ENCODE data around the gene DTWD2.
"Not testable (repeated sequence)": the region's sequence is repeated elsewhere in the genome, so short reads cannot be mapped to it uniquely, and the experiment has no call there.

DTWD2 gene

GRCh38 chr5:118952992-118953651 lies 35.2 kb downstream of the DTWD2 start:
- TF ChIP-seq CTCF (conservative IDR thresholded peaks at IDR 0.05; ENCODE audit: low read depth, low read length) = no peak
- Histone ChIP-seq H3K4me1 (ENCODE audit: low read depth, poor library complexity, severe bottlenecking) (peaks cover 10% of the 10 kb centered on the region), H3K27me3 (ENCODE audit: insufficient read depth, low read depth) (no peaks in the 10 kb centered on the region), H3K27ac (no peak overlapping the region), H2AFZ (ENCODE audit: low read depth) (no peak overlapping the region), H4K20me1 (ENCODE audit: insufficient read depth) (no peaks in the 10 kb centered on the region), H3K36me3 (ENCODE audit: insufficient read depth) (no peaks in the 10 kb centered on the region), H3K4me2 (no peak overlapping the region), H3K9ac (no peak overlapping the region), H3K4me3 (IDR thresholded peaks at IDR 0.05; ENCODE audit: insufficient read depth, low read depth, low read length) (no peak overlapping the region), H3K79me2 (ENCODE audit: insufficient read depth, low read depth) (no peaks in the 10 kb centered on the region)

- not testable (repeated sequence) for H3K4me3 ChIP-seq (IDR thresholded peaks at IDR 0.05; ENCODE audit: insufficient read depth, low read depth, low read length); H3K9ac ChIP-seq
These were observed 36.0 kb downstream of the DTWD2 start for GRCh38 chr5:118952306-118952705.

GRCh38 chr5:118950354-118950753 lies 38.0 kb downstream of the DTWD2 start:
- H3K36me3 ChIP-seq (ENCODE audit: insufficient read depth); H3K79me2 ChIP-seq (ENCODE audit: insufficient read depth, low read depth); H3K27ac ChIP-seq; H3K27me3 ChIP-seq (ENCODE audit: insufficient read depth, low read depth); H3K9ac ChIP-seq; H3K4me3 ChIP-seq (IDR thresholded peaks at IDR 0.05; ENCODE audit: insufficient read depth, low read depth, low read length); H2AFZ ChIP-seq (ENCODE audit: low read depth); H3K4me2 ChIP-seq; H4K20me1 ChIP-seq (ENCODE audit: insufficient read depth): not testable (repeated sequence)
- H3K4me1 ChIP-seq (ENCODE audit: low read depth, poor library complexity, severe bottlenecking) = peaks cover 16% of the 10 kb centered on the region

More at GRCh38 chr5:118952306-118952705, 36.0 kb downstream of the DTWD2 start:
- H3K79me2 ChIP-seq (ENCODE audit: insufficient read depth, low read depth); H3K27ac ChIP-seq; H3K4me2 ChIP-seq; H3K36me3 ChIP-seq (ENCODE audit: insufficient read depth); H3K27me3 ChIP-seq (ENCODE audit: insufficient read depth, low read depth); H2AFZ ChIP-seq (ENCODE audit: low read depth); H4K20me1 ChIP-seq (ENCODE audit: insufficient read depth): not testable (repeated sequence)
- peaks cover 10% of the 10 kb centered on the region for H3K4me1 ChIP-seq (ENCODE audit: low read depth, poor library complexity, severe bottlenecking)

GRCh38 chr5:118946138-118946800 lies 42.1 kb downstream of the DTWD2 start:
- Histone ChIP-seq H3K4me3 (IDR thresholded peaks at IDR 0.05; ENCODE audit: insufficient read depth, low read depth, low read length) (no peak overlapping the region), H3K79me2 (ENCODE audit: insufficient read depth, low read depth) (no peaks in the 10 kb centered on the region), H4K20me1 (ENCODE audit: insufficient read depth) (no peaks in the 10 kb centered on the region), H3K27ac (no peak overlapping the region), H3K27me3 (ENCODE audit: insufficient read depth, low read depth) (no peaks in the 10 kb centered on the region), H3K4me1 (ENCODE audit: low read depth, poor library complexity, severe bottlenecking) (peaks cover 6% of the 10 kb centered on the region), H3K4me2 (no peak overlapping the region), H3K36me3 (ENCODE audit: insufficient read depth) (no peaks in the 10 kb centered on the region), H2AFZ (ENCODE audit: low read depth) (no peak overlapping the region), H3K9ac (no peak overlapping the region)
- no peak for TF ChIP-seq CTCF (conservative IDR thresholded peaks at IDR 0.05; ENCODE audit: low read depth, low read length)

GRCh38 chr5:118937393-118938061 lies 50.8 kb downstream of the DTWD2 start:
- H3K4me1 ChIP-seq (ENCODE audit: low read depth, poor library complexity, severe bottlenecking) = no peaks in the 10 kb centered on the region
- no peak overlapping the region for H3K9ac ChIP-seq
- H3K36me3 ChIP-seq (ENCODE audit: insufficient read depth) = no peaks in the 10 kb centered on the region
- H3K4me2 ChIP-seq = no peak overlapping the region
- H3K27me3 ChIP-seq (ENCODE audit: insufficient read depth, low read depth) = no peaks in the 10 kb centered on the region
- no peak overlapping the region for H3K4me3 ChIP-seq (IDR thresholded peaks at IDR 0.05; ENCODE audit: insufficient read depth, low read depth, low read length)
- no peak overlapping the region for H3K27ac ChIP-seq
- H2AFZ ChIP-seq (ENCODE audit: low read depth) = no peak overlapping the region
- no peaks in the 10 kb centered on the region for H3K79me2 ChIP-seq (ENCODE audit: insufficient read depth, low read depth)
- TF ChIP-seq CTCF (conservative IDR thresholded peaks at IDR 0.05; ENCODE audit: low read depth, low read length) = no peak
- H4K20me1 ChIP-seq (ENCODE audit: insufficient read depth) = no peaks in the 10 kb centered on the region
